Muscle of leg (tissue), 11 donors: ENCODE results near the gene SNAP47. TPM values are rescaled to one million over a fixed set of nuclear protein-coding genes. Genes with fewer than 3 reads are reported as not detected.
A peak's percentile ranks its signal among the peaks of the same experiment; 100 is the strongest.

Experiments
- DNase-seq: peaks from one replicate; pipeline ENCODE4 v3.0.0; 2013
- H3K27ac ChIP-seq: one replicate; pipeline ENCODE4 v1.5.1; 2013; ENCODE audit warnings: mild to moderate bottlenecking, low read length, control low read depth
- H3K27me3 ChIP-seq: one replicate; pipeline ENCODE4 v1.6.1; 2013; ENCODE audit warnings: low read length; ENCODE audit not compliant: control insufficient read depth, insufficient read depth
- H3K36me3 ChIP-seq: one replicate; pipeline ENCODE4 v1.6.1; 2013; ENCODE audit warnings: low read length; ENCODE audit not compliant: control insufficient read depth, insufficient read depth
- H3K4me1 ChIP-seq: one replicate; pipeline ENCODE4 v1.6.1; 2013; ENCODE audit warnings: low read length; ENCODE audit not compliant: control insufficient read depth, insufficient read depth
- H3K4me3 ChIP-seq: one replicate; pipeline ENCODE4 v1.5.1; 2013; ENCODE audit warnings: low read length, control low read depth
- H3K9me3 ChIP-seq: replicated peaks from 2 replicates; pipeline ENCODE4 v1.6.1; 2013; ENCODE audit warnings: low read depth, low read length; ENCODE audit not compliant: control insufficient read depth
- WGBS: methylation state at CpG from one replicate; pipeline ENCODE4 v1.1.5; 2013; ENCODE audit warnings: missing lambda C conversion rate; ENCODE audit not compliant: insufficient coverage; 5-methylcytosine and 5-hydroxymethylcytosine counted together
- polyA plus RNA-seq, 8 donors: library from polyadenylated mRNA; unstranded; fragments of 120-200 nt; gene quantifications; one replicate each; pipeline versions ENCODE4 v1.2.1 to v1.2.3, GENCODE V29; 2013; ENCODE audit warnings: inconsistent platforms in 1 of 8, low replicate concordance in 1 of 8; ENCODE audit not compliant: insufficient read length in 8 of 8, insufficient read depth in 1 of 8
- total RNA-seq: library from RNA; stranded (reverse); fragments of 120-200 nt; gene quantifications from one replicate; pipeline ENCODE4 v1.2.4, GENCODE V29; 2013

SNAP47 gene
- total and polyA plus RNA-seq, 9 donors, result 24.7 to 38.3 (median 30.4) TPM

DNA sequence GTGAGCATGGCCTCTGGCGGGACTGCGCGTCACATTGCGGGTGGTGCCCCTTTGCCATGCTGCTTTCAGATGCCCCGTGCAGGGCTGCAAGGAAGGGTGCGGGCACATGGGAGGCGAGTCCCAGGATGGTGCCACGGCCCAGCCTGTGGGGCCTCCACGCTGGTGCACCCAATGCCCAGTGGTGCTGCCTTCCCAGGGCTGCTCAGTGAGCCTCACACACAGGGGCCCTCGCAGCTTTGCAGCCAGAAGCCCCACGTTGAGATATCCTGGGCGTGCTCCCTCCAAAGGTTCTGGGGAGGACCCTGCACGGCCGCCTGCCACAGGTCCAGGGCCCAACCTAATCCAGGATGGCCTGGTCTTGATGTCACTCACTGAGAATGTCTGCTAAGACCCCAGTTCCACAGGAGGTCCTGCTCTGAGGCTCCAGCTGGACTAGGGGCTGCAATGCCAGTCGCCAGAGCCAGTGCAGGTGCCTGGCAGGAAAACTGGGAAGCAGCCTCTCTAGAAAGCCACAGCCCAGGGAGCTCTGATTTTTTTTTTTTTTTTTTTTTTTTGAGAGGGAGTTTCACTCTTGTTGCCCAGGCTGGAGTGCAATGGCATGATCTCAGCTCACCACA lies 46.2 kb downstream of the SNAP47 start:
- H3K27ac ChIP-seq, result no peak overlapping the region
- H3K36me3 ChIP-seq, result peaks cover 18% of the 10 kb centered on the region
- H3K4me3 ChIP-seq, result no peak overlapping the region
- H3K4me1 ChIP-seq, result peaks cover 33% of the 10 kb centered on the region
- 96% methylated on average over 14 of the region's 15 CpGs for WGBS
- DNase-seq, result no peak
- H3K27me3 ChIP-seq, result peaks cover 8% of the 10 kb centered on the region
- H3K9me3 ChIP-seq, result no peaks in the 10 kb centered on the region

DNA sequence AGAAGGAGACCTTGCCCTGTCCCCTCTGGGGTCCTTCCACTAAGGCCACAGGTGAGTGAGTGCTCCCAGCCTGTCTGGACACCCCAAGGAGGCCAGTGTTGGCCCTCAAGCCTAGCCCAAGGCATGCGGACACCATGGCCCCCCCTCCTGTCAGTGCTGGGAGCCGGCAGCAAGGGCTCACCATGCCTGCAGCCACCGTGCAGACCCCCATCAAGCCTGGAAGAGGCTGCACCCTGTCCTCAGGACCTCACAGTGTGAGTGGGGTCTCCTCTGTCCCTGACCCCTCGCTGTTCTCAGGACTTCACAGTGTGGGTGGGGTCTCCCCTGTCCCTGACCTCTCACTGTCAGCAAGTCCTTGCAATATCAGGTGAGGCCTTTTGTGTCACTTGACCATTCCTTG lies 47.0 kb downstream of the SNAP47 start:
- peaks cover 15% of the 10 kb centered on the region for H3K27me3 ChIP-seq
- WGBS, result 82% methylated on average over 4 of the region's 4 CpGs
- no peaks in the 10 kb centered on the region for H3K9me3 ChIP-seq
- no peak overlapping the region for H3K4me3 ChIP-seq
- H3K4me1 ChIP-seq, result peaks cover 35% of the 10 kb centered on the region
- peaks cover 18% of the 10 kb centered on the region for H3K36me3 ChIP-seq
- no peak overlapping the region for H3K27ac ChIP-seq
- no peak for DNase-seq

- H3K27ac ChIP-seq, result no peak overlapping the region
- no peak overlapping the region for H3K4me3 ChIP-seq
- 100% methylated on average over 3 of the region's 13 CpGs for WGBS
- H3K27me3 ChIP-seq, result peaks cover 34% of the 10 kb centered on the region
- H3K4me1 ChIP-seq, result peaks cover 41% of the 10 kb centered on the region
- peaks cover 12% of the 10 kb centered on the region for H3K36me3 ChIP-seq
- DNase-seq, result no peak
- no peaks in the 10 kb centered on the region for H3K9me3 ChIP-seq
Measured at GRCh38 chr1:227785094-227785804, 50.0 kb downstream of the SNAP47 start.

DNA sequence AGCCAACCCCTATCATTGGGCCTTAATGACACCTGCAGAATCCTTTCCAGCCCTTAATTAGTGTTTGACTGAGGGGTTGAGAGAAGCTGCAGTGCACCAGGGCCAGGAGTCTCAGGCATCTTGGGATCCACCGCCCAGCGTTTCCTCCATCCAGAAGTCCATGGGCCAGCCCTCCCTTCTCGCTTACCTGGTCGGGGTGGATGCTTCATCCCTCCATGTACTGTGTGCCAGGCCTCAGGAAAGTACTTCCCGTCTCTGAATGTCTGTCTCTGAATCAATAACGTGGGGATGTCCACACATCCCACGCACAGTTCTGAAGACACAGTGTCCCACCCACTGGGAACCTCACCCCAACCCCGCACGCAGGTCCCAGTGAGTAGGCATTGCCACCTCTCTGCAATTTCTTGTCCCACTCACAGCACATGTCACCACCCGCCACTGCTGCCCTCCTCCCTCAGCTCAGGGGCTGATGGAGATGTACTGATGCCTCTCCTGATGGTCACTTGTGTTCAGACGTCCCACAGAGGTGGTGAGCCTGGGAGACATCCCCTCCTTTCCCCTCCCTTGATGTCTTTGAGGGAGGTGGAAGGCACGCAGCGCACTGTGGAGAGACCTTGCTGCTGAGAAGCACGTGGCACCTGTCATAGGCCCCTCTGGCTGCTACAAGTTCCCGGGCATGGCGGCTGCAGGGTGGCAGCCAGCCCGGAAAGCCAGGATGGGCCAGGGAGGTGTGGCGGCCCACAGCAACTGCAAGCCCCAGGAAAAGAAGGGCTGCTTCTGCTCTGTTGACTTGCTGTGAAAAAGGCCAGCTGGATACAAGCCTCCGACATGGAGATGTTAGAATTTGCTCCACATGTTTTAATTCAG lies 50.8 kb downstream of the SNAP47 start:
- Histone ChIP-seq H3K27me3 (peaks cover 34% of the 10 kb centered on the region), H3K9me3 (no peaks in the 10 kb centered on the region), H3K4me1 (peaks cover 41% of the 10 kb centered on the region), H3K27ac (peak overlapping the region; percentile 7), H3K36me3 (peaks cover 7% of the 10 kb centered on the region), H3K4me3 (no peak overlapping the region)
- DNase-seq, result peak; percentile 49
- 63% methylated on average over 16 of the region's 19 CpGs for WGBS

DNA sequence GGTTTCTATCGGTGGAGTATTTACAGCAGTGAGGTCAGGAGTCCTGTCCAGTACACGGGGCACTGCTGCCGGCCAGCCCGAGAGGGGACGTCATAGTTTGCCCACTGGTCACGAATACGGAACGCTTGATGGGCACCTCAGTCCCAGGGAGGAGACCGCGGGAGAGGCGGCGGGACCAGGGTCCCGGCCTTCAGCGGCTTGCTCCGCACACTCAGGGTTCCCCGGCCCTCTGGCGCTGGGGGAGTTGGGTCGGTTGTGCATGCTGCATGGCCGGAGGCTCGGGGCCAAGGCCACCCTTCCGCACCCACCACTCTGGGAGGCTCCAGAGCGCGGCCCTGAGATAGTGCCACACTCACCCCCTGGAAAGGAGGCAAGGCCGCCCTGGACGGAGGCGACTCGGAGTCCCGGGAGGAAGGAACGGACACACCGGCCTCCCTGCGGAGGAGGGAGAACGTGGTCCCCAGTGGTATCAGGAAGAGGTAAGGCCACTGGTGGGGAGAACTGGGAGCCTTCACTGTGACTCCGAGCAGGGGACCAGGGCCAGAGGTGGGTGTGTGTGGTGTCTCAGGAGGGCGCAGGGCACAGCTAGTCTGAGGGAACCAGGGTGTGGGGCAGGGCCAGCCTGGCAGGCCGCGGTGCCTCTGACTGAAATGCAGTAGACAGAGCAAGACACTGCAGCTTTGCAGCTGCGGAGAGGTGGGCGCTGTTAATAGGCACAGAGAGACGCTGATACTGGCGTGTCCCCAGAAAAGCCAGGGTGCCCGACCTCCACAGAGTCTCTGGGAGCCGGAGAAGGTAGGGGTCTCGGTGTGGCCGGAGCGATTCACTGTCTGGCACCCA lies 51.7 kb downstream of the SNAP47 start:
- peak overlapping the region; percentile 31 for H3K27ac ChIP-seq
- DNase-seq, result no peak
- H3K9me3 ChIP-seq, result no peaks in the 10 kb centered on the region
- 33% methylated on average over 45 of the region's 45 CpGs for WGBS
- peak overlapping the region; percentile 58 for H3K4me3 ChIP-seq
- peaks cover 34% of the 10 kb centered on the region for H3K27me3 ChIP-seq
- H3K36me3 ChIP-seq, result peaks cover 4% of the 10 kb centered on the region
- peaks cover 41% of the 10 kb centered on the region for H3K4me1 ChIP-seq

DNA sequence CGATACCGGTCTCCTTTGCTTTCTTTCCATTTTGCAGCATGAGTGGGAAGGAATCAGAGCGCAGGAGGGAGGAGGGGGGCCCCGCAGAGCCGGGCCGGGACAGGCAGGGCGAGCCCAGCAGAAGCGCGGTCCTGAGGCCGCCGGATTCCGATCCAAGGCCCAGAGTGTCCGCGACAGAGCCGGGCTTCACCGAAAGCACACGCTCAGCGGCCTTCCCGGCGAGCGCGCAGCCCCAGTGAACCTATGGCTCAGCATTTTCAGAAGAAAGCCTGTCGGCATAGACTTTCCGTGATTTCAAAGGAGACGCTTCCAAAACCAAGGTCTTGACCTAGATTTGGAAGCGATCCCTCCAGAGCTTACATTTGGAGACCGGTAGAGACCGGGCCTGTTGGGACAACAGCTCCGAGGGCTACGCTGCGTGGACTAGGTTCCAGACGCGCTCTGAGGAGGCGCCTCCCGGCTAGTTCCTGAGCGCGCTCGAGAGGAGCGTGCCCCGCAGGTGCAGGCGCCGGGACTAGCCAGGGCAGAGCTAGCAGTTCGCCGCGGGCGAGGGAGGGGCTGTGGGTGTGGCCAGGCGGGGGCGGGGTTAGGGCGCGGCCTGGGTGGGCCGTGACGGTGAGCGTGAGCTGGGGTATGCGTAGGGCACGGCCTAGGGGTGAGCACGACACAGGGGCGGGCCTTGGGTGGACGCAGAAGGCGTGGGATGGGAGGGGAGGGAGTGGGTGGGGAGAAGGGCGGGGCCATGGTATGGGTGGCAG lies 52.5 kb downstream of the SNAP47 start:
- Histone ChIP-seq H3K27ac (peak overlapping the region; percentile 55), H3K27me3 (peaks cover 34% of the 10 kb centered on the region), H3K4me1 (peaks cover 48% of the 10 kb centered on the region), H3K4me3 (peak overlapping the region; percentile 58), H3K9me3 (no peaks in the 10 kb centered on the region), H3K36me3 (no peaks in the 10 kb centered on the region)
- DNase-seq, result peak; percentile 88
- 1% methylated on average over 59 of the region's 60 CpGs for WGBS

DNA sequence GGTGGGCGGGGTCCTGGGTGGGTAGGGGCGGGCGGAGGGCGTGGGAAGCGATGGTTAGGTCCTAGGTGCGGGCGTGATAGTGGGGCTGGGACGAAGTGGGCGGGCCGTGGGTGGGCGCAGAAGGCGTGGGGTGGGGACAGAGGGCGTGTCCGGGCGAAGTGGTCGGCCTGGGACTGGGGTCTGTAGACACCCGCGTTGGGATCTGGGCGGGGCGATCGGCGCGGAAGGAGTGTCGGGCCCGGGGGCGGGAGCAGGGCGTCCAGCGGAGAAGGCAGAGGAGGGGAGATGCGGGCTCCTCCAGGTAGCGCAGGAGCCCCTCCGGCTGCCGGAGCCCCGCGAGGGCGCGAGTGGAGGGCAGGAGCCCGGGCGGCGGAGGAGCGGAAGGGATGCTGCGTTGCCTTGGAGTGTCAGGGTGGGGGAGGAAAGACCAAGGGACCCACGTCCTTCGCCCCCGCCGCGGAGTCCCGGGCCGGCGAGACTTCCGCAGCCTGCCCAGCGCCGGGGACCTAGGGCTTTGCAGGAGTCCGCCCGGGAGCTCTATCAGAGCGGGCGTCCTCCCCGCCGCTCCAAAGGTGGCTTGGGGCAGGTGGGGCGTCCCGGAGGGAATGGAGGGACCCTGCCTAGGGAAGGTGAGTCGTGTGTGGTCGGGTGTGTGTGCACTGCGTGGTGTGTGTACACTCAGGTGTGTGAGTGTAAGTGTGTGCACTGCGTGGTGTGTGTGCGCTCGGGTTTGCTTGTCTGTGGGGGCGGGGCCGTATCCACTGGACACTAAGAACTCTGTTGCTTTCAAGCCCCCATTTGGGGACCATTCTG lies 53.2 kb downstream of the SNAP47 start:
- DNase-seq, result peak; percentile 62

DNA sequence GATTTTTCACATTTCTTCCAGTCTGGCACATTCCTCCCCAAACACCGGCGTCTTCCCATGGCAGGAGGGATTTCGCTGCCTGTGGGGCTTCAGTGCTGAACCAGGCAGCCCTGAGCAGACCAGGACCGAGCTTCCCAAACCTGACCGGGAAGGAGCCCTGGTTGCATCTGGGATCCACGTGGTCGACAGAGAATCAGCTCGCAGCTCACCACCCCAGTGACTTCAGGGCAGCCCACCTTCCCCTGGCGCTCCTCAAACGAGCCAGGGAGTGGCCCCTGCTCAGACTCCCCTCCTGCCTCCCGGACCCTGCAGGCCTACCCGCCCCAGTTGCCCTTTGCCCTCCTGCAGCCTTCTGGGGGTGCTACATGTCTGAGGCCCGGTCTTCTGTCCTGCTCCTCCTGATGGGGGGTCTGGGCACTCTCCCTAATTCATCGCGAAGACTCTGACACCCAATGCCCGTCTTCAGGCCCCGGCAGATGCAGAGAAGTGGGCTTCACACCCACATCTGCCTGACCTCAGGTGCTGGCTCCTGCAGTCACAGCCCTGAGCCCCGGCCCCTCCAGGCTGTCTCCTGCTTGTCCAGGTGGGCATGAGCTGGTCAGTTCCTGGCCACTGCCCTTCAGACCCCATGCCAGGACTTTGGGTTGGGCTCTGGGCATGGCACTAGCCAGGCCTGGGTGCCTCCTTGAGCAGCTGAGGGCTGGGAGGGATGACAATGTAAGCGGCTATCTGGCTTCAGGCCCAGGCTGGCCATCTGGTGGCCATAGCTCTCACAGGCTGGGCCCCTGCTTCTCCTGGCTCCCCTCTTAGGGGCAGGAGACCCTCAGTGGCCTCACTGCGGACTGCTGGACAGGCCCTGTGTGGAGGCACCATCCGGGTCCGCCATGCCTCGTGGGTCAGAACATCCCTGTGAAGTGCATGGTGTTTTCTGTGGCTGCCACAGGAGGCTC lies 54.1 kb downstream of the SNAP47 start:
- DNase-seq, result peak; percentile 50
- no peaks in the 10 kb centered on the region for H3K36me3 ChIP-seq
- no peak overlapping the region for H3K27ac ChIP-seq
- 36% methylated on average over 18 of the region's 23 CpGs for WGBS
- no peaks in the 10 kb centered on the region for H3K9me3 ChIP-seq
- peak overlapping the region; percentile 58 for H3K4me3 ChIP-seq
- peaks cover 65% of the 10 kb centered on the region for H3K4me1 ChIP-seq
- H3K27me3 ChIP-seq, result peaks cover 34% of the 10 kb centered on the region

More for the DNA sequence above, 53.2 kb downstream of the SNAP47 start:
- Histone ChIP-seq H3K36me3 (no peaks in the 10 kb centered on the region), H3K4me1 (peaks cover 56% of the 10 kb centered on the region), H3K27ac (peak overlapping the region; percentile 20), H3K9me3 (no peaks in the 10 kb centered on the region), H3K27me3 (peaks cover 34% of the 10 kb centered on the region), H3K4me3 (peak overlapping the region; percentile 58)
- WGBS, result under 1% methylated on average over 55 of the region's 68 CpGs
